BJ (cell line): Measurements from ENCODE around the gene PGAP6. TPM values are rescaled to one million over a fixed set of nuclear protein-coding genes. Genes with fewer than 3 reads are reported as not detected.

Source experiments
- CTCF ChIA-PET: fragments of 350-600 bp; formaldehyde crosslinking; extraction: SDS; loops from one replicate; lab custom pipeline; 2021; ENCODE audit warnings: antibody characterized with exemption, inconsistent platforms; lab: Yijun Ruan, JAX
- POLR2A ChIA-PET: fragments of 300-600 bp; sonication (Branson Sonifier 250); formaldehyde crosslinking; extraction: SDS; loops from one replicate; lab custom pipeline; 2021; ENCODE audit warnings: antibody characterized with exemption; lab: Charles Lee
- DNase-seq: peaks from one replicate; pipeline ENCODE4 v3.0.0-alpha.2; 2011; ENCODE audit warnings: low read depth
- H3K27me3 ChIP-seq: 2 replicates; pipeline ENCODE4 v1.6.0; 2011; ENCODE audit warnings: low read length; ENCODE audit not compliant: control insufficient read depth, insufficient read depth
- H3K36me3 ChIP-seq: 2 replicates; pipeline ENCODE4 v1.5.1; 2011; ENCODE audit warnings: low read length; ENCODE audit not compliant: control insufficient read depth, insufficient read depth
- H3K4me3 ChIP-seq: 2 replicates; pipeline ENCODE4 v1.5.1; 2011; ENCODE audit warnings: low read depth, mild to moderate bottlenecking, control low read depth, low read length
- CTCF ChIP-seq: IDR thresholded peaks from 2 replicates; pipeline ENCODE4 v1.5.1; 2011; ENCODE audit warnings: low read depth, mild to moderate bottlenecking, control low read depth, inconsistent platforms, low read length, moderate library complexity; ENCODE audit not compliant: insufficient read depth
- polyA plus RNA-seq: library from polyadenylated mRNA; depleted of rRNA; stranded (reverse); fragments of >200 nt; gene quantifications from 2 replicates; pipeline ENCODE4 v1.2.3, GENCODE V29; 2011

PGAP6 gene
- polyA plus RNA-seq, 1 experiment: 131 TPM

DNA sequence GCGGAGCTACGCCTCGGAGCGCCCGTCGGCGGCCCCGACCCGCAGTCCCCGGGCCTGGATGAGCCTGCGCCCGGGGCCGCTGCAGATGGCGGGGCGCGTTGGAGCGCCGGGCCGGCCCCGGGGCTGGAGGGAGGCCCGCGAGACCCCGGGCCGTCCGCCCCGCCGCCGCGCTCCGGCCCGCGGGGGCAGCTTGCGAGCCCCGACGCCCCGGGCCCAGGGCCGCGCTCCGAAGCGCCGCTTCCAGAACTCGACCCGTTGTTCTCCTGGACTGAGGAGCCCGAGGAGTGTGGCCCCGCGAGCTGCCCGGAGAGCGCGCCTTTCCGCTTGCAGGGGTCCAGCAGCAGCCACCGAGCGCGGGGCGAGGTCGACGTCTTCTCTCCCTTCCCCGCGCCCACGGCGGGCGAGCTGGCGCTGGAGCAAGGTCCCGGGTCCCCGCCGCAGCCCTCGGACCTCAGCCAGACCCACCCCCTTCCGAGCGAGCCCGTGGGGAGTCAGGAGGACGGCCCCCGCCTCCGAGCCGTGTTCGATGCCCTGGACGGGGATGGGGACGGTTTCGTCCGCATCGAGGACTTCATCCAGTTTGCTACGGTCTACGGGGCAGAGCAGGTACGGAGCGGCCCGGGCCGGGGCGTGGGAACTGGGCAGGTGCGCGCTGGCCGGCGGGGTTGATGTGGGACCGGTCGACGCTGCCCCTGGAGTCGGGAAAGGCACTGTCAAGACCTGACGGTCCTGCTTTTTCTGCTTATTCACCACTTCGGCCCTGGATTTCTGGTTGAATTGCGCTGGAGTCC is 44.5 kb upstream of the PGAP6 start:
- TF ChIP-seq CTCF: no peak
- no peak for DNase-seq
- CTCF ChIA-PET: no interaction called here

DNA sequence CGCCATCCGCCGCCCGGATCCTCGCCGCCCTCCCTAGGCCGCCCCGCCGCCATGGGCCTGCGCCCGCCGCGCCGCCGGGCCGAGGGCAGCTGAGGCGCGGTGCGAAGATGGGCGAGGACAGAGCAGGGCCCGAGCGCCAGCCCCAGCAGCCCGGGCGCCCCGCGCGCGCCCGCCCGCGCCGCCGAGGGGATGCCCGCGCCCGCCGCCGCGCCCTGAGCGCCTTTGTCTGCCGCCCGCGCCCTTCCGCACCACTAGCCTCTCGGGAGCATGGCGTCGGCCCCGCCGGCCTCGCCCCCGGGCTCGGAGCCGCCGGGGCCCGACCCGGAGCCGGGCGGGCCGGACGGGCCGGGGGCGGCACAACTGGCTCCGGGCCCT is 43.9 kb upstream of the PGAP6 start:
- no peak for TF ChIP-seq CTCF
- ChIA-PET POLR2A (interaction anchor here (0.6 kb wide), 1 partner anchor 73 kb away, joined by 18 read pairs; no protein-coding TSS in a partner anchor), CTCF (interaction anchor here (1.0 kb wide), 1 partner anchor 34 kb away, joined by 3 read pairs; no protein-coding TSS in a partner anchor)
- no peaks in the 10 kb centered on the region for H3K36me3 ChIP-seq
- H3K4me3 ChIP-seq: peak overlapping the region; percentile 87
- H3K27me3 ChIP-seq: no peaks in the 10 kb centered on the region
- DNase-seq: no peak

More for the DNA sequence above, 44.5 kb upstream of the PGAP6 start:
- no peaks in the 10 kb centered on the region for H3K27me3 ChIP-seq
- POLR2A ChIA-PET: interaction anchor here (0.6 kb wide), 2 partner anchors 39 to 73 kb away, joined by 3 to 18 read pairs; no protein-coding TSS in a partner anchor
- peak overlapping the region; percentile 87 for H3K4me3 ChIP-seq
- no peaks in the 10 kb centered on the region for H3K36me3 ChIP-seq

DNA sequence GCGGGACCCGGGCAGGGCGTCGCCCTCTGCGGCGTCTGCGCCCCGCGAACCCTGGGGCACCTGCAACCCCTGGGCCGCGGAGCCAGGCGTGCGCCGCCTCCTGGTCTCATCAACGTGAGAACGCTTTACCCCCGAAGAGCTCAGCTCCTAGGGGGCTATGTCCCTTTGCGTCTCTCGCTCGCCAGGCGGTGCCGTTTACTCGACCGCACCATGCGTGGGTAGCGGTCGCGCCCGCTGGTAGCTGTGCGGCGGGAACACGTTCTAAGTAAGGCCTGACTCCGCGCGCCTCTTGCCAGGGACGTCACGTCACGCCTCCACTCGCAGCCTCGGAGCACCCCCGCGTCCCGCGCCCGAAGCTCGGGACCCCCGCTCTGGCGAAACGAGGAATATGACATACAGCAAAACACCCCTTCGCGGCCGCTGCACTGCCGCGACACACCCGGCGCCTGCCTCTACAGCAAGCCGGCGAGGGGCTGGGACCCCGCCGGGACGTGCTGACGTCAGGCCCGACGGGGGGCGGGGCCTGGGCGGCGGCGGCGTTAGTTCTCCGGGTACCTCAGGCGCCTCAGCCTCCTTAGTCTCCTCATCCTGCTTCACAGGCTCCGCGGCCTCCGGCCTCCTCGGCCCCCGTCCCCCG is 43.4 kb upstream of the PGAP6 start, which contains the start of gene RAB11FIP3:
Gene RAB11FIP3 (plus strand): TSS at position 568 of the 637 bp plus-strand sequence. CDS start 358 bp downstream, outside the sequence.
- Histone ChIP-seq H3K4me3 (peak within 1 kb of the TSS; percentile 87), H3K27me3 (no peaks in the 10 kb centered on the region), H3K36me3 (no peaks in the 10 kb centered on the region)
- DNase-seq: no peak
- TF ChIP-seq CTCF: peak; percentile 35; the same call in 1 of the 2 replicates
- POLR2A ChIA-PET: no interaction called here
- CTCF ChIA-PET: interaction anchor here (1.0 kb wide), 1 partner anchor 33 kb away, joined by 3 read pairs; no protein-coding TSS in a partner anchor

DNA sequence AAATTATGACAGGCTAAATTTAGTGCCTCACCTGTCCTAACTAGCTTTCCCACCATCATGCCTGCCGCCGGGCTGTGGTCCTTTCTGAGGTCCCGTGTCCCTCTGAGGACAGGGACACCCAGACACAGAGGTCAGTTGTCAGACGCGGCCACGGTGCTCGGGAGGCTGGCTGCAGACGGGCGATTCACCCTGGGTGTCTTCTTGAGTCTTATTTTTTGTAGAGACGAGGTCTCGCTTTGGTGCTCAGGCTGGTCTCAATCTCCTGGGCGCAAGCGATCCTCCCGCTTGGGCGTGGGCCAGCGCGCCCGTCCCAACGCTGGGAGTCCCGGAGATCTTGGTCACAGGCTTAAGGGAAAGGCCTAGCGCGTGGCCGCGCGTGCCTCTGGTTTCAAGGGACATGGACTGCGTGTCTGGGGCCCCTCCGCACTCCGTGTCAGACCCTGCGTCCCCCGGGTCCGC is 42.9 kb upstream of the PGAP6 start:
- Histone ChIP-seq H3K4me3 (peak overlapping the region; percentile 87), H3K36me3 (no peaks in the 10 kb centered on the region), H3K27me3 (no peaks in the 10 kb centered on the region)
- DNase-seq: no peak
- no peak for TF ChIP-seq CTCF
- CTCF ChIA-PET: interaction anchor here (1.0 kb wide), 1 partner anchor 33 kb away, joined by 3 read pairs; no protein-coding TSS in a partner anchor
- POLR2A ChIA-PET: interaction anchor here (0.6 kb wide), 1 partner anchor 40 kb away, joined by 9 read pairs; no protein-coding TSS in a partner anchor
